ENCODE data around the gene LSAMP. TPM values are rescaled to one million over a fixed set of nuclear protein-coding genes. Genes with fewer than 3 reads are reported as not detected.

The LSAMP gene
- total and polyA plus RNA-seq, 2 of the 8 experiments (the other 6 are each of a cell fraction or from before 2014, with no cell fraction given): 1.8 to 5.7 TPM

GRCh38 chr3:115836944-115837343, 608.3 kb downstream of the LSAMP start:
- no peak overlapping the region for H3K18ac ChIP-seq (ENCODE audit: extremely low read depth, low read length)
- no peak overlapping the region for H4K5ac ChIP-seq (ENCODE audit: insufficient read length, low read depth, low read length)
- no peak overlapping the region for H2BK5ac ChIP-seq (ENCODE audit: low read depth, low read length)
- H3K56ac ChIP-seq (replicated peaks; ENCODE audit: insufficient read length, low read depth, low read length): no peak overlapping the region
- DNase-seq (ENCODE audit: low read depth in 1 of 2, low spot score in 2 of 2) (no peak), FAIRE-seq (no peak)
- no peak overlapping the region for H2BK12ac ChIP-seq (ENCODE audit: low read depth, low read length)
- H3K14ac ChIP-seq (ENCODE audit: insufficient read length): no peak overlapping the region
- H4K20me1 ChIP-seq (replicated peaks in 1 of 2; ENCODE audit: control insufficient read depth in 1 of 2, insufficient read depth in 2 of 2, low read length in 2 of 2): no peaks in the 10 kb centered on the region
- H2BK15ac ChIP-seq (ENCODE audit: low read length): no peak overlapping the region
- H3K4me1 ChIP-seq (replicated peaks in 1 of 4; ENCODE audit: control insufficient read depth in 3 of 4, insufficient read depth in 4 of 4, low read length in 3 of 4): peaks cover 0 to 6% (median 2%) of the 10 kb centered on the region in 4 experiments; a peak in 3 of 7 replicates
- ChIA-PET POLR2A (ENCODE audit: partially characterized antibody) (no interaction called here), CTCF (ENCODE audit: partially characterized antibody) (interaction anchor here (0.5 to 5.1 kb wide), 19 partner anchors 8 to 793 kb away, joined by 3 to 48 read pairs (median 5); no protein-coding TSS in a partner anchor)
- no peak overlapping the region for H3K9ac ChIP-seq (replicated peaks in 1 of 4; ENCODE audit: extremely low read depth in 1 of 4, low read depth in 3 of 4, low read length in 3 of 4)
- no peaks in the 10 kb centered on the region for H3K23me2 ChIP-seq (ENCODE audit: low read depth, low read length)
- no peak overlapping the region for H4K8ac ChIP-seq (ENCODE audit: extremely low read depth, insufficient read depth, low read length)
- no peaks in the 10 kb centered on the region for H3K79me2 ChIP-seq (ENCODE audit: control insufficient read depth in 1 of 2, insufficient read depth in 2 of 2, low read length in 2 of 2)
- H3K27me3 ChIP-seq (replicated peaks in 1 of 4; ENCODE audit: control insufficient read depth in 3 of 4, extremely low read depth in 1 of 4, insufficient read depth in 3 of 4, low read length in 3 of 4): no peaks in the 10 kb centered on the region
- no peaks in the 10 kb centered on the region for H3K9me3 ChIP-seq (ENCODE audit: insufficient read depth in 2 of 2, low read depth in 1 of 2, low read length in 1 of 2)
- H3K4ac ChIP-seq (replicated peaks; ENCODE audit: insufficient read length, low read depth, low read length): no peak overlapping the region
- H2AK5ac ChIP-seq (ENCODE audit: low read depth, low read length): no peak overlapping the region
- TF ChIP-seq NANOG (IDR thresholded peaks at IDR 0.05; ENCODE audit: insufficient read depth, low read depth, low read length, poor library complexity, severe bottlenecking): no peak
- TF ChIP-seq SP2 (IDR thresholded peaks at IDR 0.05; ENCODE audit: low read length): no peak
- peak in 1 of 2 experiments; percentile 20; a peak in 1 of 4 replicates for TF ChIP-seq RAD21 (IDR thresholded peaks at IDR 0.05 in 1 of 2, conservative IDR thresholded peaks at IDR 0.05 in 1 of 2; ENCODE audit: low read depth in 2 of 2, low read length in 2 of 2)
- TF ChIP-seq, protein P1, sequence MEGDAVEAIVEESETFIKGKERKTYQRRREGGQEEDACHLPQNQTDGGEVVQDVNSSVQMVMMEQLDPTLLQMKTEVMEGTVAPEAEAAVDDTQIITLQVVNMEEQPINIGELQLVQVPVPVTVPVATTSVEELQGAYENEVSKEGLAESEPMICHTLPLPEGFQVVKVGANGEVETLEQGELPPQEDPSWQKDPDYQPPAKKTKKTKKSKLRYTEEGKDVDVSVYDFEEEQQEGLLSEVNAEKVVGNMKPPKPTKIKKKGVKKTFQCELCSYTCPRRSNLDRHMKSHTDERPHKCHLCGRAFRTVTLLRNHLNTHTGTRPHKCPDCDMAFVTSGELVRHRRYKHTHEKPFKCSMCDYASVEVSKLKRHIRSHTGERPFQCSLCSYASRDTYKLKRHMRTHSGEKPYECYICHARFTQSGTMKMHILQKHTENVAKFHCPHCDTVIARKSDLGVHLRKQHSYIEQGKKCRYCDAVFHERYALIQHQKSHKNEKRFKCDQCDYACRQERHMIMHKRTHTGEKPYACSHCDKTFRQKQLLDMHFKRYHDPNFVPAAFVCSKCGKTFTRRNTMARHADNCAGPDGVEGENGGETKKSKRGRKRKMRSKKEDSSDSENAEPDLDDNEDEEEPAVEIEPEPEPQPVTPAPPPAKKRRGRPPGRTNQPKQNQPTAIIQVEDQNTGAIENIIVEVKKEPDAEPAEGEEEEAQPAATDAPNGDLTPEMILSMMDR (IDR thresholded peaks at IDR 0.05; ENCODE audit: control extremely low read depth in 1 of 3, insufficient read depth in 1 of 3, low read depth in 1 of 3, low read length in 3 of 3): peak in 2 of 3 experiments; percentile 23 to 40; a peak in 2 of 4 replicates
- no peak overlapping the region for H3K4me3 ChIP-seq (ENCODE audit: extremely low read depth in 1 of 4, insufficient read depth in 2 of 4, low read depth in 3 of 4, low read length in 4 of 4)
- no peaks in the 10 kb centered on the region for H3K36me3 ChIP-seq (ENCODE audit: control insufficient read depth in 2 of 4, insufficient read depth in 4 of 4, low read length in 3 of 4)
- WGBS, 2 experiments (ENCODE audit: extremely low coverage in 1 of 2, insufficient coverage in 1 of 2, insufficient read length in 1 of 2, insufficient replicate concordance in 2 of 2, low coverage in 1 of 2, low lambda C conversion rate in 2 of 2, missing lambda C conversion rate in 1 of 2): 56% methylated on average over 3 of the region's 3 CpGs; no CpG with 5 or more reads in 1 of the 2 experiments
- H2AFZ ChIP-seq (ENCODE audit: low read length): no peak overlapping the region
- no peak overlapping the region for H2BK20ac ChIP-seq (ENCODE audit: low read length)
- H4K91ac ChIP-seq (replicated peaks; ENCODE audit: insufficient read length, low read length): no peak overlapping the region
- no peak overlapping the region for H3K27ac ChIP-seq (ENCODE audit: low read depth, low read length)
- H3K79me1 ChIP-seq (ENCODE audit: low read depth, low read length): no peaks in the 10 kb centered on the region
- H3K23ac ChIP-seq (ENCODE audit: insufficient read length): no peak overlapping the region
- no peak overlapping the region for H2BK120ac ChIP-seq (replicated peaks; ENCODE audit: low read depth, low read length)
- no peak overlapping the region for H3K4me2 ChIP-seq (ENCODE audit: insufficient read depth in 1 of 2, low read depth in 2 of 2, low read length in 2 of 2)

All from H1 (cell line).